Right cardiac atrium (tissue), 5 donors: ENCODE results near the gene ZNF516. TPM values are rescaled to one million over a fixed set of nuclear protein-coding genes. Genes with fewer than 3 reads are reported as not detected.

Experiments used
- ATAC-seq, 2 donors: fragments of 200-7000 bp; cut with Tn5 transposase; one replicate each; pipeline versions ENCODE4 v1.8.0 to v1.9.1; 2020; ENCODE audit warnings: moderate library complexity in 2 of 2, mild to moderate bottlenecking in 1 of 2
- DNase-seq, 3 donors: peaks; one replicate each; pipeline ENCODE4 v3.0.0-alpha.2; 2020
- H3K27ac ChIP-seq: one replicate; pipeline ENCODE4 v1.5.1; 2013; ENCODE audit warnings: mild to moderate bottlenecking, low read length, control low read depth, moderate library complexity
- H3K27me3 ChIP-seq: one replicate; pipeline ENCODE4 v1.6.1; 2013; ENCODE audit not compliant: control insufficient read depth, insufficient read depth
- H3K4me1 ChIP-seq: one replicate; pipeline ENCODE4 v1.6.1; 2013; ENCODE audit warnings: low read length; ENCODE audit not compliant: control insufficient read depth, insufficient read depth
- H3K4me3 ChIP-seq: one replicate; pipeline ENCODE4 v1.5.1; 2013; ENCODE audit warnings: low read length, control low read depth
- H3K9me3 ChIP-seq: one replicate; pipeline ENCODE4 v1.6.1; 2013; ENCODE audit warnings: low read length; ENCODE audit not compliant: control insufficient read depth
- WGBS: extraction: QIAGEN DNeasy Blood & Tissue Kit; methylation state at CpG from one replicate; pipeline ENCODE4 v1.1.7; 2013; 5-methylcytosine and 5-hydroxymethylcytosine counted together
- intact Hi-C, 4 donors: fragments of 100-400 bp; cut with DNase I; formaldehyde crosslinking; loops; one replicate each; pipeline versions ENCODE4 v1.11.0 to v1.14.0; 2022 to 2023
- polyA plus RNA-seq: library from polyadenylated mRNA; stranded (reverse); fragments of 200-250 nt; gene quantifications from one replicate; pipeline ENCODE4 v1.2.3, GENCODE V29; 2013
- total RNA-seq, 4 donors: library from RNA; stranded (reverse); fragmentation: NEBNext Ultra II Directional; extraction: Animal tissue kit (Norgen Biotek cat#: 25700); gene quantifications; one replicate each; pipeline ENCODE4 v1.2.1, GENCODE V29; 2021
- donor health status: healthy with polysubstance abuse.
- donor health status: DM: no; HTN: yes; CAD: no.
- donor health status: DM: no; HTN: no; CAD: no.
- donor health status: DM: no; HTN: yes; CAD: no; lungs with severe emphysema.
- donor health status: DM: yes; HTN: yes; CAD: no.

The ZNF516 gene
- total and polyA plus RNA-seq, 5 donors: 4.8 to 16.2 (median 11.2) TPM

DNA sequence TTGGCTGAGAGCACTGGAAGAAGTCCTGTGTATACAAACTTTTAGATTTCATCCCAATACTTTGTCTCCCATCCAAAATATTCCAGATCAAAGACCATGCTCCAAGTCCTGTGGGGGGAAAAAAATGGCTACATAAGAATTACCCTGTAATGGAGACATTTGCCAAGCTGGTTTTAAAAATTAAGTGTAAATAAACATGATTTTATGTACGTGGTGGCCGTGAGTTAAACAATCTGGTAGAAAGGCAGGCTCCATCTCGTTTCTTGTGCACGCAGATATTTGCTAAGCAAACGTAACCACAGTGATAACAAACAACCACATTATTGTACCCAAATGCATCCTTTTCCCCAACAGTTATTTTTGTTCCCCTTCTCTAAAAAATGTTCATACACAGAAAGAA is 176.4 kb downstream of the ZNF516 start:
- 61% methylated on average over 5 of the region's 5 CpGs for WGBS
- intact Hi-C loops: no loop called here
- Histone ChIP-seq H3K27ac (no peak overlapping the region), H3K4me3 (no peak overlapping the region), H3K9me3 (no peaks in the 10 kb centered on the region), H3K4me1 (no peaks in the 10 kb centered on the region), H3K27me3 (peaks cover 2% of the 10 kb centered on the region)
- ATAC-seq (no peak), DNase-seq (no peak)

DNA sequence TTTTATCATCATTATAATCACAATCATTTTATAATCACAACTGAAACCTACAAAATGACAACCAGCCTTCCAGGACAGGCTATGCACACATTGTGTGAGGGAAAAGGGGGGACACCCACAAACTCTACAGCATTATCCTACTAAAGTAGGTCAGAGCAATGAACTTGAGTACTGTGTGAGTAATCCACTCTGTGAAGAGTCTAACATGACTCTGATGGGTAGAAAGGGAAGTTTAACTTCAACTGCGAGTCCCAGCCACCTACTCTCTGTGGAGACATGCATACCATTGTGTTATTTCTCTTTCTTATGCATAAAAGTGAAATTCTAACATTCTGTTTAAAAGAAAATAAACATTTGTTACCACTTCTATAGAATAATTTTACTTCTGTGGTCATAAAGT is 177.9 kb downstream of the ZNF516 start:
- 80% methylated on average over 1 of the region's 1 CpG for WGBS
- H3K9me3 ChIP-seq: no peaks in the 10 kb centered on the region
- H3K27ac ChIP-seq: no peak overlapping the region
- ATAC-seq (no peak), DNase-seq (no peak)
- intact Hi-C loops: no loop called here
- no peak overlapping the region for H3K4me3 ChIP-seq
- H3K27me3 ChIP-seq: peaks cover 2% of the 10 kb centered on the region
- no peaks in the 10 kb centered on the region for H3K4me1 ChIP-seq

DNA sequence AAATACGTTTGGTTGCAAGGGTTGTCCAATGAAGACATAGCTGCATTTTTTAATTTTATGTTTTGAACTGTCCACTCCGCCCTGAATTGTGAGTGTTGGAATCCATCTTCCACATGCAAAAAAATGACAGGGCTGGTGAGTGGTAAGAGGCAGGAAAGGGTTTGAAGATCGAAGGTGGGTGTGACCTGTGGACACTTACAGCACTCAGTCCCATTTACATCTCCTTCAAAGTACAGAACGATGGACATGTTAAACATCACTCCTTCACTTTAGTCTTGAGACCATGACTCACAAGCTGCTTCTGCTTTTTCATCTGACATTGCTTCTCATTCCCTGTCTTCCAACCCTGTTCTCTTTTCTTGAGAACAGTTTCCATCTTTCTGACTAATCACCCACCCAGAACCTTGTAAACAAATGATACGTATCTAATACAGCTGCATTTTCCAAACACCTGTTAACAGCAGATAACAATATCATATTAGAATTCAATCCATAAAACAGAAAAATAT is 179.3 kb downstream of the ZNF516 start:
- no peak overlapping the region for H3K27ac ChIP-seq
- H3K4me3 ChIP-seq: no peak overlapping the region
- peaks cover 2% of the 10 kb centered on the region for H3K27me3 ChIP-seq
- no peak for ATAC-seq
- no peaks in the 10 kb centered on the region for H3K9me3 ChIP-seq
- intact Hi-C loops: no loop called here
- DNase-seq: no peak
- WGBS: 45% methylated on average over 5 of the region's 5 CpGs
- no peaks in the 10 kb centered on the region for H3K4me1 ChIP-seq

GRCh38 chr18:76314496-76314895 is 180.5 kb downstream of the ZNF516 start:
- 37% methylated on average over 6 of the region's 6 CpGs for WGBS
- Histone ChIP-seq H3K4me1 (no peaks in the 10 kb centered on the region), H3K4me3 (no peak overlapping the region), H3K9me3 (no peaks in the 10 kb centered on the region), H3K27ac (no peak overlapping the region), H3K27me3 (peaks cover 2% of the 10 kb centered on the region)
- DNase-seq: no peak
- ATAC-seq: no peak
- intact Hi-C loops: no loop called here

GRCh38 chr18:76314015-76314414 is 181.0 kb downstream of the ZNF516 start:
- intact Hi-C loops: no loop called here
- Histone ChIP-seq H3K4me3 (no peak overlapping the region), H3K27me3 (peaks cover 2% of the 10 kb centered on the region), H3K4me1 (no peaks in the 10 kb centered on the region), H3K9me3 (no peaks in the 10 kb centered on the region), H3K27ac (no peak overlapping the region)
- 12% methylated on average over 3 of the region's 3 CpGs for WGBS
- ATAC-seq (no peak), DNase-seq (no peak)
